Endothelial cell of umbilical vein (primary cell): ENCODE measurements around the gene GJB3.

Source experiments
- EZH2 ChIP-seq: IDR thresholded peaks from 2 replicates; pipeline ENCODE4 v1.6.1; 2012; ENCODE audit warnings: borderline replicate concordance, low read depth, mild to moderate bottlenecking, moderate library complexity, low read length, inconsistent platforms; ENCODE audit not compliant: severe bottlenecking
- FOS ChIP-seq: IDR thresholded peaks from 2 replicates; pipeline ENCODE4 v1.6.1; 2011; ENCODE audit warnings: mild to moderate bottlenecking, low read length, moderate library complexity, borderline replicate concordance; ENCODE audit not compliant: insufficient read depth
- GATA2 ChIP-seq: IDR thresholded peaks from 2 replicates; pipeline ENCODE4 v1.7.0; 2011; ENCODE audit warnings: low read depth, mild to moderate bottlenecking, moderate library complexity, mixed read lengths, low read length; ENCODE audit not compliant: insufficient read length, insufficient read depth
- JUN ChIP-seq: IDR thresholded peaks from 2 replicates; pipeline ENCODE4 v1.6.1; 2011; ENCODE audit warnings: borderline replicate concordance, low read depth; ENCODE audit not compliant: insufficient read length, insufficient read depth
- MYC ChIP-seq: IDR thresholded peaks from one replicate; pipeline ENCODE4 v1.6.1; 2011; ENCODE audit warnings: mild to moderate bottlenecking, low read depth, low read length
- POLR2A ChIP-seq: IDR thresholded peaks from 2 replicates; pipeline ENCODE4 v1.6.1; 2012; ENCODE audit warnings: low read depth, mild to moderate bottlenecking, control low read depth, low read length
- POLR2AphosphoS5 ChIP-seq: IDR thresholded peaks from 2 replicates; pipeline ENCODE4 v1.6.1; 2012; ENCODE audit warnings: low read depth, mild to moderate bottlenecking, control low read depth, low read length, moderate library complexity; ENCODE audit not compliant: insufficient read depth
- TF ChIP-seq, protein P1 (sequence below), 2 donors: IDR thresholded peaks; 1 replicate in 1 of 2; 2 replicates in 1 of 2; pipeline ENCODE4 v1.5.1; 2011; ENCODE audit warnings: low read length in 2 of 2, mild to moderate bottlenecking in 2 of 2, moderate library complexity in 2 of 2, control low read depth in 1 of 2, inconsistent platforms in 1 of 2, low read depth in 1 of 2; ENCODE audit not compliant: insufficient read depth in 1 of 2; ENCODE audit errors: extremely low read depth in 1 of 2
- TF ChIP-seq, protein P2 (sequence below): IDR thresholded peaks from 2 replicates; pipeline ENCODE4 v1.6.1; 2011; ENCODE audit not compliant: insufficient read depth, insufficient read length

DNA sequence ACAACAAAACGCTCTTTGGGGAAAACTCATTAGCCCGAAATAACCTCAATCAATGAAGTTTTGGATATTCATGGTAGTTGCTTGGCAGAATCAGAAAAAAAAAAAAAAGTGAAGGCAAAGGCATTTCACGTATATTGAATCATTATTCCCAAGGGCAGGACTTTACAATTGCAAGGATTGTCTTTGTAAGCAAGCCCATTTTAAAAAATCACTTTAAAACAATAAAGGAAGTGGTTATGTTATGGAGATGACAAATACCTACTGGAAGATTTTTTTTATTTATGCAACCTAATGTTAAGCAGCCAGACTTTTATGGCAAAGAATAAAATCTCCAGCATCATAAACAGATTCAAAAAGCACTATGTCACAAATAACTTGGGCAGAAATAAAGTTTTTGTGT lies 12.2 kb upstream of the GJB3 start:
- TF ChIP-seq, protein P1, sequence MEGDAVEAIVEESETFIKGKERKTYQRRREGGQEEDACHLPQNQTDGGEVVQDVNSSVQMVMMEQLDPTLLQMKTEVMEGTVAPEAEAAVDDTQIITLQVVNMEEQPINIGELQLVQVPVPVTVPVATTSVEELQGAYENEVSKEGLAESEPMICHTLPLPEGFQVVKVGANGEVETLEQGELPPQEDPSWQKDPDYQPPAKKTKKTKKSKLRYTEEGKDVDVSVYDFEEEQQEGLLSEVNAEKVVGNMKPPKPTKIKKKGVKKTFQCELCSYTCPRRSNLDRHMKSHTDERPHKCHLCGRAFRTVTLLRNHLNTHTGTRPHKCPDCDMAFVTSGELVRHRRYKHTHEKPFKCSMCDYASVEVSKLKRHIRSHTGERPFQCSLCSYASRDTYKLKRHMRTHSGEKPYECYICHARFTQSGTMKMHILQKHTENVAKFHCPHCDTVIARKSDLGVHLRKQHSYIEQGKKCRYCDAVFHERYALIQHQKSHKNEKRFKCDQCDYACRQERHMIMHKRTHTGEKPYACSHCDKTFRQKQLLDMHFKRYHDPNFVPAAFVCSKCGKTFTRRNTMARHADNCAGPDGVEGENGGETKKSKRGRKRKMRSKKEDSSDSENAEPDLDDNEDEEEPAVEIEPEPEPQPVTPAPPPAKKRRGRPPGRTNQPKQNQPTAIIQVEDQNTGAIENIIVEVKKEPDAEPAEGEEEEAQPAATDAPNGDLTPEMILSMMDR (IDR thresholded peaks at IDR 0.05; ENCODE audit: extremely low read depth in 1 of 2, insufficient read depth in 1 of 2, low read depth in 1 of 2, low read length in 2 of 2) = no peak
- no peak for TF ChIP-seq POLR2AphosphoS5
- no peak for TF ChIP-seq FOS
- TF ChIP-seq POLR2A = no peak
- TF ChIP-seq MYC = no peak
- no peak for TF ChIP-seq EZH2
- no peak for TF ChIP-seq GATA2
- TF ChIP-seq, protein P2, sequence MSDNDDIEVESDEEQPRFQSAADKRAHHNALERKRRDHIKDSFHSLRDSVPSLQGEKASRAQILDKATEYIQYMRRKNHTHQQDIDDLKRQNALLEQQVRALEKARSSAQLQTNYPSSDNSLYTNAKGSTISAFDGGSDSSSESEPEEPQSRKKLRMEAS = no peak
- no peak for TF ChIP-seq JUN
